Measurements from ENCODE around the gene ZNF827.
"Not testable (repeated sequence)": the region's sequence is repeated elsewhere in the genome, so short reads cannot be mapped to it uniquely, and the experiment has no call there.

ZNF827 gene

DNA sequence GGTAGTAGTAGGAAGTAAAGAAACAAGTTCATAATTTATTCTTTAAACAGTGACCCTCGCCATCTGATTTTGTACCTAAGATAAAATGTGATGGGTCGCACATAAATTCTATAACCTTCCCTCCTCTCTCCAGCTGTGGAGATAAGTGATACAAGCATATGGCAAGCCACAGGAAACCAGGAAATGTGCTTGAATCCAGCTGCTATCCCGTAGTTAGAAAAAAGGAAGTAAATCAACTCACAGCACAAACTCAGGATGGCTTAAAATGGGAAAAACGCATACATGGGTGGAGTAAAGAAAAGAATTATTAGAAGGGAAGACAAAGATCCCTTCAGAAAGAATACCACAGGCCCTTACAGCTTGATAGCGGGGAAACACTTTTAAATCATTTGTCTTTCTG is 78.2 kb downstream of the ZNF827 start:
- no peak for DNase-seq

DNA sequence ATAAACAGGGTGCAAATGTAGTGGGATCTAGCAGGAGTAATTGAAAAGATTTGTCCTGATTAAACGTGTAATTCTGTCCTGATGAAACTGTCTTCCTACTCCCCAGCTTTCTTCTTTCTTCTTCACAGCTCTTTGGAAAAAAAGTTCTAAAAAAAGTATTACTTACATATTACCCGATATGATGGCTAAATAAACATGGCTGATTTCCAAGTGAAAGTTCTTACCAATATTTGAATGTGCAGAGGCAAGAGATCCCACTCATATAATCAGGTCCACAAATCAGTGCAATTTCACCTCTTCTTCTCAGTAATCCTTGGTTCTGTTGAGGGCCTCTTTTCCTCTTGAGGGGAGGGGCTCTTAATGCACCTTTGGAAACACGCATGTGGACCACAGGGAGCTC is 78.7 kb downstream of the ZNF827 start:
- DNase-seq = no peak

DNA sequence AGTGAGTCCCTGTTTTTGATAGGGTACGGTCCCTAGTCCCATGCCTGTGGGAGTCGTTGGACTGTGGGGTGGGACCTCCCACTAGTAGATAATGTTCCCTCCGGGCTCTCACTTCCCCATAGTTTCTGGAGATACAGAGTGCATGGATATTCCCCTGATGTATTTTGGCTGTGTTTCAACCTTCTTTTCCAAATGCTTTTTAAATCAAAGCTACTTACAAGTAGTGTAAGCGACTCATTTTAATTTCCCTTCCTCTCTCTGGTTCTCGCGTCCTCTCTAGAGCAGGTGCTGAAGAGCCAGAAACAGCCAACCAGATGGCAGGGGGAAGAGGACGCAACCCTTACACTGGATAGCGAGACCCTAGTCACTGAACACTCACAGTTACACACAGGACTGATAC is 79.2 kb downstream of the ZNF827 start:
- DNase-seq = no peak

DNA sequence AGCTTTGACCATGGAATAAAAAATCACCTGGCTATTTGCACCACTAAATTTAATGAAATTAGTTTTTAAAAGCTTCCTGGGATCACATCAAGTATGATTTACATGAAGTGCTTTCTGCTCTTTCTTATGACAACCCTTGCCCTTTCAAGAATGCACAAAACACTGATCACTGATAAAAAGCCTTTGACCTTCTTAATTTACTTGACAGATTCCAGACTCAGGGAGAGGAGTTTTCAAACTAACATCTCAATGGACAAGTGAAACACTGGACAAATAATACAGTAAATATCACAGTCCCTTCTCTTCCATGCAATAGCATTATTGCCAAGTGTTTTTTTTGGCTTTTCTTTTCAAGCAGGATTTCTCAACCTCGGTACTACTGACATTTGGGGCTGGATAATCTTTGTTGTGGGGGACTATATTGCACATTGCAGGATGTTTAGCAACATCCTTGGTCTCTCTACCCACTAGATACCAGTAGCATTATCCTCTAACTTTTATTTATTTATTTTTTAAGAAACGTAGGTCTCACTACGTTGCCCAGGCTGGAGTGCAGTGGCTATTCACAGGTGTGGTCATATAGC is 86.3 kb downstream of the ZNF827 start:
- DNase-seq = no peak

DNA sequence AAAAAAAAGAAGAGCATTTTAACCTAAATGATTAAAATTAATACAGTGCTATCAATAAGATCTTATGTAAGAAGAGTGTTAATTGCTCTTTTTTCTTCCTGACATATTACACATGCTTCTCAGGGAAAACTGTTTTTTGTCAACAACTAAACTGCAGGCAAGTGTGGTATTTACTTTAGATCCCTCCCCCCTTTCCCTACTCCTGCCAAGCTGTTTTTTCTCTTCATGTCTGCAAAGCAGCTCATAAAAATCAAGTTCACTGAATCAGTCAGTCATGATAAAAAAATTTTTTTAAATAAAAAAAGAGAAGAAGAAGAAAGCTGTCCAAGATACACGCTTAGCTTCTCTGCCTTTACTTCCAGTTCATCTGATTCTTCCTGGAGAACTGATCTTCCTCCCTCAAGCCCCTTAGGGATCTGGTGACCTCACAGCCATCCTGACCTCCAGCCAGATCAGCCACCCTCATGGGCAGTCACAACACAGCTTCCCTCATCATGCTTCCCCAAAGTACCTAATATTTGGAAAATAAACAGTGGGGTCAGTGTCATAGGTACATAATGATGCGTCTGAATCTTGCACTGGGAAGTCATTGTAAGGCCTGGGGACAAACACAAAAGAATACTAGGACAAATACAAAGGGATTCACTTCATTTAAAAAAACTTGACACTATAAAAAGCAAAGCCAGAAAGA is 87.0 kb downstream of the ZNF827 start:
- no peak for DNase-seq

DNA sequence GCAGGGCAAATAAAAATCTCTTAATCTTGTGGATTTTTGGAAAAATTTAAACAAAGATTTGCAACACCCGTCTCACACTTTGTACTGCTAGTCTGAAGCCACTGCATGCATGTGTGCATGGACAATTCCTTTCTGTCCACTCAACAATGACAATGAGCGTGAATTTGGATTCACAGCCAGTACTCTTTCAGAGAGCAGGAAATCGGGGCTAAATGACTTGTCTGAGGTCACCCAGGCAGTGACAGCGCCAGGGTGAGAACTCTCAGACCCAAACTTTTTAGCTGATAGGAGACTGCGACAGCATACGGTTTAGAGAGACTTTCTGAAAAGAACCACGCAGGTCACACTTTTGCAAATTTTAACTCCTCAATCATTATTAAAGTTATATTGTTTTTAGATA is 90.9 kb downstream of the ZNF827 start:
- no peak for DNase-seq

DNA sequence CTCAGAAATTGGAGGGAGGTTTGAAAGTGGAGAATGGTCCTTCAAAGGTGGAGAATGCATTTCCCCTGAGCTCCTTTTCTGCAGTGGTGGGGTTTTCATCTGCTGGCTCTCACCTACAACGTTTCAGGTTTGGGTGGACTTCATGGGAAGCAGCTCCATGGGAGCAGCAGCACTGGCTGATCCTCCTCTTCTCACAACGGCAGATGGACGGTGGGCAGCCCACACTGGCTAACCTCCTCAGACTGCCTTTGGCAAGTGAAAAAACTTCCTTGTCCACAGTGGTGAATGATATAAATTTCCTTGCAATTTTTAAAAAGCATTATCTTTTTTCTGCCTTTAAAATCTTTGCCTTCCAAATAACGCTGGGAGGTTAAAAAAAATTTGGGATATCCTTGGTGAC is 93.5 kb downstream of the ZNF827 start:
- no peak for DNase-seq

DNA sequence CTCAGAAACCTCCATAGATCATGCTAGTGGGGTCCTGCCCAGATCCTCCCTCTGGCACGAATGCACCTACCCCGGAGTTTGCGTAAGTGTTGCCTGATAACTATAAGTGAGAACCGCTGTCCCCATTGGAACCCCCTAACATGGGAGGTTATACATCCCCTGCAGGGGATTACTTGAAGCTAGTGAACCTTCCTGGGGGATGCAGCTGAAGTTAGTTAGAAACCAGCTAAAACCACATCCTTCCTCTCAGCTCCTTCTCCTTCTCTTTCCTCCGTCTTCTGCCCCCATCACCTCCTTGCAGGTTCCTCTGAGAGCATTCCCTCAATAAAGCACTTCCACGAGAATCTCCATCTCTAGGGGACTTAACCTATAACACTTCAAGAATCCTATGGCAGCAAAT is 95.0 kb downstream of the ZNF827 start:
- no peak for DNase-seq

DNA sequence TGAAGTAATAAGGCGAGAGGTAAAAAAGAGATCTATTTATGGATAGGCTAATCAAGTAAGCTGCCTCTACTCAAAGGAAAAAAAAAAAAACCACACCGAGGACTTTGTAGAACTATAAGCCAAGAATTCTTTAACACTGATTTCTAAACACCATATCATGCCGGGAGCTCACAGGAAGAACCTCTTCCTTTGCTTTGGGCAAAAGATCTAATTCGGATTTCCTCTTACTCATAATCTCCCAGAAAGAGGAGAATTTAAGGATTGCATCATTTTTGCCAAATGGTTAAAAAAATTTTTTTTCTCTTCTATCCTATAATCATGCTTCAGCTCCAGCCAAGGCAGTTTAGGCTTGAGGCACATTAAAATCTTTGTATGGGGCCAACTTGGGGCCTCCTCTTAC is 95.5 kb downstream of the ZNF827 start:
- no peak for DNase-seq

DNA sequence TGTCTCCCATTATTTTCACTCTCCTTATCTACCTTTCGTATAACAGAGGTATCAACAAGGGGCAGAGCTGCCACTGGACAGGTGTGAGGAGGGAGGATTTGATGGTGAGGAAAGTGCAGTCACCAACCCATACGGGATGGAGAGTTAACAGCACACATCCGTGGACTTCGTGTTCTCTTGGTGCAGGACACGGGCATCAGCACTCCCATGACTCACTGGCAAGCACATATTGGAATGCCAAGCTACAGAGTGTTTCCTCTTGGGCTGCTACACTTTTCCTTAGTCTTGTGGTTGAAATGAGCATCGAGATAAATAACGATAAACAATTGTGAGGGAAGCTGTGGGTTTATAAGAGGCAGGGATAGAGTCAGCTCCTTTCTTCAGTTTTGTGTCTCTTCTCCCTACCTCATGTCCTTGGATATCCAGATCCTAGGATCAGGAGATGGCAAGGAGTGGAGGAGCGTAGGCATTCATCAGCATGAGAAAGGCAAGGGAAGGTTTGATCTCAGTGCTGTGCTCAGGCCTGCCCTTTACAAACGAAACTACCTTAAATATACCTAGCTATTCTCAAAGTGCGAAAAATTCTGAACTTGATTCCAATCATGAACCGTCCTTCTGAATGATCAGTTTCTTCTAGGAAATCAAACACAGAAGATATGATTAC is 96.3 kb downstream of the ZNF827 start:
- DNase-seq = no peak

DNA sequence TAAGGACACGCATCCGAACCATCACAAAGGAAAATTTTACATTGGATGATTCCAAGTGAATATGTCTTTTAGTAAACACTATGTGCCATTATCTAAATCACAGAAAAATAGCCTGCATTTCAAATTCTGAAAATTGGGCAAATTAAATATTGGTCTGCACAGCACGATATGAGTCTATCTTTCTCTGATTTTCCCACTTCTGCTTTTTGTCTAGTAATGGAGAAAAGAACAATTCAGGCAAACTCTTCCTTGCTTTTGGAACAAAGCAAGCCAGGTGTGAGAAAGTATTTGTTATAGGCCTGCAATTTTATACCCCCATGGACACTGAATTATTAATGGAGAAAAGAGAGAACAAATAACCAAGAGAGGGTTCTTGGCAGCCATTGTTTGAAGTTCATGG is 97.8 kb downstream of the ZNF827 start:
- DNase-seq = no peak

DNA sequence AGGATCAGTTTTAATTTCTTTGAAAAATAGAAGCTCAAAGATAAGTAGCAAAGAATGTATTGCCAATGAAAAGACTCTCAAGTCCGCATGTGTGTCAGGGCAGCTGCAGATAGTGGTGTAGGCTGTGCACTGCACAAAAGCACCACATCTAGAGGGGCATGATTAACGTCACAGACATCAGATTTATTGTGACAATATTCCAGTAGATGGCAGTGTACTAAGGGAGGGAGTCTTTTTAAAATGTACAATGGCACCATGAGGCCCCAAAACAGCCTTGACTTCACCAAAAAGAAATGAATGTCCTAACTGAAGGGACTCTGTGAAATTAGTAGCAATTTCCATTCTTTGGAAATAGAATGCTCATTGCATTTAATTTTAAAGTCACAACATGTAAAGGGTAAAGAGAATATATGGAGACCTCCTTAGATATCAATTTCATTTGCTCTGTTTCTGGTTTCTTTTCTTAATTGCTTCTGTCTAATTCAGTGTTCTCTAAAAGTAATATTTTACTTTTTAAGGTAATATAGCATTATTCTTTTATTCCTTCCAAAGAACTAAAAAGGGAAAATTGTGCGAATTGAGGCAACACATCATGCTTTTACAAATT is 98.4 kb downstream of the ZNF827 start:
- no peak for DNase-seq

DNA sequence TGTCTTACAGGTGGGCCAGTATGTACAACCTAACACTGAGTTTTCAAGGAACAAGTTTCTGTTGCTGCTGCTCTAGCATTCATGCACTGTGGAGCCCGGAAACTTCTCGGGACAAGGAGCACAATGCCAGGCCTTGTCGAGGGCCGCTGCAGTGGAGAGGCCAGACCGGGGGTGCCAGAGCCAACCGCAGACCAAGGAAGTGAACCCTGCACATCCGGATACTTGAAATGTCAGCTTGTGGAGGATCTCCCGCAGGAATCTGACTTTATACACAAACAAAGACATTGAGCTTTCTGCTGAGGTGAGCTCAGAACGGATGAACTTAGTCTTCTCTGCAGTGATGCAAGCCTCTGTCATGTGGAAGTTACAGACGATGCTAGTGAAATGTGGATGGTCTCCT is 99.5 kb downstream of the ZNF827 start:
- no peak for DNase-seq

DNA sequence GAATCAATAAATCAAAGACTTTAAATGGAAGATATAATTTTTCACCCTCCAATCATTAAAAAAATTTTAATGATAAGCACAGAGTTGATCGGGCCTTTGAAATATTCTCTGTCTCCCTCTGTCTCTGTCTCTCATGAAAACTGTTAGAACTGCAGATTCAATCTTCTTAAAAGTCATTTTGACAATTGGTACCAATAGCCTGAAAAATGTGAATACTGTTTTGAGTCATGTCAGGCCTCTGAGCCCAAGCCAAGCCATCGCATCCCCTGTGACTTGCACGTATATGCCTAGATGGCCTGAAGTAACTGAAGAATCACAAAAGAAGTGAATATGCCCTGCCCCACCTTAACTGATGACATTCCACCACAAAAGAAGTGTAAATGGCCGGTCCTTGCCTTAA is 106.2 kb downstream of the ZNF827 start:
- not testable (repeated sequence) for DNase-seq

DNA sequence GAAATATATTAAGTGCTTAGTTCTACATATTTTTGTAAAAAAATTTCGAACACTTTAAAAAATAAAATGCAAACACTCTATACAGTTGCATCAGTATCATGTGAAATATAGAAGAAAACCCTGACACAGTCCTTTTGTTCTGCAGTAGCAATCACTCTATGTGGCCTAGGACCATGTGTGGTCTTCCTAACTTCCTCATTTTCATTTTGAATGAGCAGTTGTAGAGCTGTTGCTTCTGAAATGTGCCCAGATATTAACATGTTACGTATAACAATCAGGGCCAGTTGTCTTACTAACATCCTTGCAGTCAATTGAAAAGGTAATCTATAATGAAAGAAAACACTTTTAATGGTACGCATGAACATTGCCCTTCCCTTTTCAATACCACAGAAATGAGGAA is 107.9 kb downstream of the ZNF827 start:
- DNase-seq = no peak

DNA sequence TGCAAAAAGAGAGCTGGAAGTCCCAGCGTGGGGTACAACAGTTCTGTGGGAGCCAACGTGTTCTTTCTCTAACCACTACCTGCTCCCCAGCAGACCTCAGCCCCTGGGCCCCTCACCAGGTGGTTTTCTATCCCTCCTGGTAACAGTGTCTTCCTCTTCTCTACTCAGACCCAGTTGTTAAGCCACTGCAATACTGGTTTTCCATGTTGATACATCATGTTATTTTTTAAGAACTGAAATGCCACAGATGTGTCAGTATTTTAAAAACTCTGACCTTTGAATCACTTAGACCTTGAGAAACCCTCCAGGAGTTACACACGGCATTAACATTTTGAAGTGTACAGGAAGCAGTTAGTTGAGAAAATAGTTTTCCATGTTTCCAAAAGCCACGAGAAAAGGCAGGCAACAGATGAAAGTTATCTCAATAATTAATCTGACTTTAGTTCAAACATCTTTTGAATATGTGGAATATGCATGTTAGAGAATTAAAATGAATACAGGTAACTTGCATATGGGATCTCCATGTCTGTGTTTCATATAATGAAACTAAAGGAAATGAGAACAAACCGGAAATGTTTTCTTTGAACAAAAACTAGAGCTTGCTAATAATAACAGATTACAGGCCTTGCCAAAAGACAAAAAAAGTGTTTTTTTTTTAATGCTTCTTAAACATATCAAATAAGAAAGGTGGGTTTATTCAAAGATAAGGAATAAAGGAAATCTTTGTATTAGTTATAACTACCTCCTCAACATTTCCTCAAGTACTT is 108.8 kb downstream of the ZNF827 start:
- no peak for DNase-seq

DNA sequence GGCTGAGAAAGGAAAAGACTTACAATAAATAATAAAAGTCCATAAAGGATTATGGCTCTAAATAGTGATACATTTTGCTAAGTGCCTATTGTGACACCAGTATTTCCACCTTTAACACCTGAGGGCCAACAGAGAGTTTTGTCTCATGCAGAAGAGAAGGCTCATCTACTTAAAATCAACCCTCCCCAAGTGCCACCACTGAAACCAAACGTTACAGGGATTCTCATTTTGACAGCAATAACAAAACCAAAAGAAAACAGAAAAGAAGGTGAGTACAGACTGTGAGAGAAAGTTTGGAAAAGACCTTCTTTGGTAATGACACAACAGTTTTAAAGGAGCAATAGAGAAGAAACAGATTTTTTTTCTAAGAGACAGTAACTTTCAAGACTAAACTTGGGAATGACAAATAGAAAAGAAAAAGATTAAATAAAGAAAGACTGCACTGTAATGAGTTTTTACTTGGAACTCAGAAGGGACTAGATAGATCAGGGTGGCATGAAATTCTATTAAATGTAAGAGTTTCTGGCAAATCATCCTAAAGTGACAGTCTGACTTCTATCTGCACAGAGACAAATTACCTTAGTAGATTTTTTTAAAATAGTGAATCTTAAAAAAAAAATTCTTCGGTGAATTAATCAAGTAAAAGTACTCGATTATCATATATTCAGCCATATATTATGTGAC is 109.7 kb downstream of the ZNF827 start:
- DNase-seq = no peak

DNA sequence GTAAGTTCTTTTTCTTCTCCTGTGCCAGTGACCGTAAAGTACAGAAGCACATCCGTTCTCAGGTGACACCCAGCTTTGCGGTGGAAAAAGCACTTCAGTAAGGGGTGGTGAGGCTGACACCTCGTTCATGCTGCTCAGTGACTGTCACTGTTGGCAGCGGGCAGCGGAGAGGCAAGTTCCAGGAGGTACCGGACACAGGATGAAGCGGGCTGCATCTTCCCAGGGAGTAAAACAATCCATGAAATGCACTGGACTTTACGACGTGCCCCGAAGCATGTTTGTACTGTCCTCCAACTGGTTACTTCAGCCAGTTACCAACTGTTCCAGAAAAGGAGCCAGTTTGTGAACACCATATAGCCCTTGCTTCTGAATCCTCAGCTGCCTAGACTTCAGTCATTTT is 110.7 kb downstream of the ZNF827 start:
- no peak for DNase-seq

DNA sequence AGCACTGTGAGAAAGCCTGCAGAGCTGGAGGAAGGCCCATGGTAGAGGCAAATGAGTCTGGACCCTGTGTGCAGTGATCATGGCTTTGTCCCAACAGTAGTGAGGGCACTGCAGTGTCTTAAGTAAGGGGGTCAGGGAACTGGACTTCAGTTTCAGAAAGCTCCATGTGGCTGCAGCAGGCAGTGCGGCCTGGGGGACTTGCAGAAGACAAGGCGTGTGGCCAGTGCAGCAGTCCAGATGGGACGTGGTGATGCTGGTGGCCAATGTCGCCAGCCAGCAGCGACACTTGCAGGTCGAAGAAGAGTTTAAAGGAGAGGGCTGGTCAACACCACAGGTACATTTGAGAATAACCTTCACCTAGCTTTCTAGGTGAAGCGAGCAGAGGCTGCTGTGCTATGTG is 113.4 kb downstream of the ZNF827 start:
- DNase-seq = no peak

DNA sequence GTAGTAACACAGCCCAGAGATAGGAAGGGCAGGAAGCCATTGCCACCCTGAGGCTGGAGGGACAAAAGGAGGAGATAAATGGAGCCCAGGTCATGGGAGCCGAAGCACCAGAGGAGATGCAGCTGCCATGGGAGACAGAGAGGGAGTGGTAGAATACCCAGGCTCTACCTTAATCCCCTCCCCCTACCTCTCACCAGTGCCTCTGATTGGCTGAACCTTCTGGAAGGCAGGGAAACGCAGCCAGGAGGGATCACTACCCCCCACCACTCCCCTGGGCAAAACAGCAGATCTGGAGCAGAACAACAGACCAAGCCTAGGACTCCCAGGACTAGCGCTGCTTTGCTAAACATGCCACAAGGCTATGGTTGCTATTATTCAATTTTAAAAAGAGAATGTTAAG is 114.2 kb downstream of the ZNF827 start:
- DNase-seq = no peak

DNA sequence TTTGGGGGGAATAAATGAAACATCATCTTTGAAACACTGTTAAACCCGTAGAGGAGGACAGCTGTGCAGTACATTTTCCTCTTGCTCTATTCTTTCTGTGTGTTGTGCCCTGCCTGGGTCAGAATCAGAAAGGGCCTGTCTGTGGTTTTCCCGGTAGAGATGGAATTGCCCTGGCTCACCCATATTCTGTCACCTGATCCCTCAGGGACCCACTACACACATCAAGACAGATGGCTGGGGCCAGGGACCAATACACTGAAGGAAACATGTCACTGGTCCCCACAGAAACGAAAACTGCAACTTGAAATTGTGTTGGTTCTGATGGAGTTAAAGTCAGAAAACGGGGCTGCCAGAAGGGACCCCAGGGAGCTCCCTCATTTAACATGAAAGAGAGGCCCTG is 114.9 kb downstream of the ZNF827 start:
- DNase-seq = no peak

DNA sequence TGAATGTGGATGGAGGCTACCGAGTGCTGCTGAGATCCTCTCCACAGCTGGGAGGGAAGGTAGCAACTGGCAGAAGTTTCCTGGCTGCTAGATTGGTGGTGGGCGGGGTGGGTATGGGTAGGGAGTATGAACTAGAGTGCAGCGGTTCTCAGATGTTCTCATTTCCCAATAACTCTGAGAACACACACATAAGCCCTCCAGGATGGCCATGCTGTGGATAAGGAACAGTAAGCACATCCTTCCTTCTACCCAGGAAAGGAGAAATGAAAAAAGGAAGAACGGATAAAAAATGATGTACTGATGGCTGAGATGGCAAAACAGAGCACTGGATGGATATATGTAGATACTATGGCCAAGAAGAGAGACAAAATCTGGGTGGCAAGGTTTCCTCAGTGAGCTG is 116.0 kb downstream of the ZNF827 start:
- DNase-seq = no peak

DNA sequence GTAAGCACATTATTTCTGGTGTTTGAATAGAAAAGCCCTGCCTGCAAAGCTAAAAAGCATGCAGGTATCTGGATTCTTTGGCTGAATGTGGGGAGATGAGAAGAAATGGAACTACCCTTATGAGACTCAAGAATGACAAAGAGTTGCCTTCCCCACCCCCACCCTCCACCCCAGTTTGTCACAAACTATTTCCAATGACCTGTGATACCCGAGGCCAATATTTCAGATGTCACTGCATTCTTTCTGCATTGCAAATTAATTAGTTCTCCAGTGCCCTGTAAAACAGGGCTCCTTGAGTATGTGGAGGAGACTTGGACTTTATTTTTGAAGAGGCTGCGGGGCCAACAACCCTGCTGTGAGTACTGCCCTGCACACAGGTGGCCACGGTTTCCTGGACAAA is 116.4 kb downstream of the ZNF827 start:
- no peak for DNase-seq
